ENCODE measurements around the gene RNF31.

Gene RNF31

DNA sequence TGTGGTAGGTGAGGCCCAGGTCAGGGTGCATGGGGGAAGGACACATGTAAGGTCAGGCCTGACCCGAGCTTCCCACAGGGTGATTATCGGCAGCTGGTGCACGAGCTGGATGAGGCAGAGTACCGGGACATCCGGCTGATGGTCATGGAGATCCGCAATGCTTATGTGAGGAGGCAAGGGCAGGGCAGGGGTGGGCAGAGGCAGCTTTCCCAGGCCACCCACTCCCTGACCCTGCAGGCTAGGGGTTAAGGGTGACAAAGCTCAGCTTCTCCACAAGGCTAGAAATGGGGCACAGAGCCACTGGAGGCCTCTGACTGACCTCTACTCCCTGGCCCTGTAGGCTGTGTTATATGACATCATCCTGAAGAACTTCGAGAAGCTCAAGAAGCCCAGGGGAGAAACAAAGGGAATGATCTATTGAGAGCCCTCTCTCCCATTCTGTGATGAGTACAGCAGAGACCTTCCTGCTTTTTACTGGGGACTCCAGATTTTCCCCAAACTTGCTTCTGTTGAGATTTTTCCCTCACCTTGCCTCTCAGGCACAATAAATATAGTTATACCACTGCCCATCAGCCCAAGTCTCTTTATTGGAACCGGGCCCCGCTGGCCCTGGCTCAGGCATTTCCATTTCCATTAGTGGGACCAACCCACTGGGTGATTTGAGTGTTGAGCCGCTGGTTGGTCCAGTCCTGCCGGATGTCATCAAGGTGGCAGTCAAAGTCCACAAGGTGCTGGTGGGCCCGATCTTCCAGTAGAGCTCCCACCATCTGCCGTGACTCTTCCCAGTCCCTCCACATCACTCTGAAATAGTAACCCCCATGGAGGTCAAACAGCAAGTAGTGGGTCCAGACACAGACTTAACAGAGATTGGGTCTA lies 8.7 kb upstream of the RNF31 start:
- H3K4me3 ChIP-seq (ENCODE audit: low read depth, low read length): no peak overlapping the region
- ChIA-PET CTCF (interaction anchor here (0.6 to 1.6 kb wide), 7 partner anchors 22 to 1079 kb away, joined by 3 to 5 read pairs (median 3); partner anchors contain the start of genes DCAF11, IRF9, NRL and RABGGTA), POLR2A (interaction anchor here (0.8 to 1.2 kb wide), 3 partner anchors 24 to 44 kb away, joined by 3 to 5 read pairs (median 3); partner anchors contain the start of genes DCAF11, NRL and PCK2)
- DNase-seq (ENCODE audit: low read depth, low spot score): no peak
- TF ChIP-seq, protein P1, sequence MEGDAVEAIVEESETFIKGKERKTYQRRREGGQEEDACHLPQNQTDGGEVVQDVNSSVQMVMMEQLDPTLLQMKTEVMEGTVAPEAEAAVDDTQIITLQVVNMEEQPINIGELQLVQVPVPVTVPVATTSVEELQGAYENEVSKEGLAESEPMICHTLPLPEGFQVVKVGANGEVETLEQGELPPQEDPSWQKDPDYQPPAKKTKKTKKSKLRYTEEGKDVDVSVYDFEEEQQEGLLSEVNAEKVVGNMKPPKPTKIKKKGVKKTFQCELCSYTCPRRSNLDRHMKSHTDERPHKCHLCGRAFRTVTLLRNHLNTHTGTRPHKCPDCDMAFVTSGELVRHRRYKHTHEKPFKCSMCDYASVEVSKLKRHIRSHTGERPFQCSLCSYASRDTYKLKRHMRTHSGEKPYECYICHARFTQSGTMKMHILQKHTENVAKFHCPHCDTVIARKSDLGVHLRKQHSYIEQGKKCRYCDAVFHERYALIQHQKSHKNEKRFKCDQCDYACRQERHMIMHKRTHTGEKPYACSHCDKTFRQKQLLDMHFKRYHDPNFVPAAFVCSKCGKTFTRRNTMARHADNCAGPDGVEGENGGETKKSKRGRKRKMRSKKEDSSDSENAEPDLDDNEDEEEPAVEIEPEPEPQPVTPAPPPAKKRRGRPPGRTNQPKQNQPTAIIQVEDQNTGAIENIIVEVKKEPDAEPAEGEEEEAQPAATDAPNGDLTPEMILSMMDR (IDR thresholded peaks at IDR 0.05; ENCODE audit: insufficient read depth, low read length, missing control alignments): no peak

DNA sequence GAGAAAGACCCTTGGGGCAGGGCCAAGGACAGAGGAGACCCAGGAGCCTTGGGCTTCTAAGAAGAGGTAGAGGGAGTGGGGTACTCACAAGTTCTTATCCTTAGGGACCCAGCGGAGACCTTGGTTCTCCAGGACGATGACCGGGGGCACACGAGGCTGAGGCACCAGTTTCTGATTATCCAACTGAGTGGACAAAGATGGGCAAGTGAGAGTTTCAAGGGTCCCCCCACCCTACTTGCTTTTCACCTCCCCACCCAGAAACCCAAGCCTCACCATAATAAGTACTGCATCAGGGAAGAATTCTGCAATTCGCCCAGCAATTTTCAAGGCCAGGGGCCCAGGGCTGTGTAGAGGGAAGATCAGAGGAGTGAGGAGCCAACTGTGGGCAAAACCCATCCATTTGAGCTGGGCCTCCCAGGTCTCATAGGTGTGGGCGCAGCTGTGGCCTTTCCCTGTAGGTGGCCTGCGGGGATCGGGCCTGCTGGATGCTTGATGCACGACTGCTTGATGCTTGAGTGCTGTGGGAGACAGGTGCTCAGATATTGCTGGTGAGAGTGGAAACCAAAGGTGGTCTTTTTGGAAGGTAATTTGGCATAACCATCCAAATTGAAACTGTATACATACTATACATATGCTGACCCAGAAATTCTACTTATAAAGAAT lies 7.9 kb upstream of the RNF31 start:
- H3K4me3 ChIP-seq (ENCODE audit: low read depth, low read length): no peak overlapping the region; the same call in 1 of the 2 replicates
- CTCF ChIA-PET: interaction anchor here (0.9 to 1.6 kb wide), 5 partner anchors 21 to 158 kb away, joined by 3 to 5 read pairs (median 4); partner anchors contain the start of gene IRF9
- POLR2A ChIA-PET: interaction anchor here (0.8 kb wide), 1 partner anchor 45 kb away, joined by 3 read pairs; the partner anchor contains the start of gene PCK2
- TF ChIP-seq, protein P1 (IDR thresholded peaks at IDR 0.05; ENCODE audit: insufficient read depth, low read length, missing control alignments): no peak
- DNase-seq (ENCODE audit: low read depth, low spot score): no peak

DNA sequence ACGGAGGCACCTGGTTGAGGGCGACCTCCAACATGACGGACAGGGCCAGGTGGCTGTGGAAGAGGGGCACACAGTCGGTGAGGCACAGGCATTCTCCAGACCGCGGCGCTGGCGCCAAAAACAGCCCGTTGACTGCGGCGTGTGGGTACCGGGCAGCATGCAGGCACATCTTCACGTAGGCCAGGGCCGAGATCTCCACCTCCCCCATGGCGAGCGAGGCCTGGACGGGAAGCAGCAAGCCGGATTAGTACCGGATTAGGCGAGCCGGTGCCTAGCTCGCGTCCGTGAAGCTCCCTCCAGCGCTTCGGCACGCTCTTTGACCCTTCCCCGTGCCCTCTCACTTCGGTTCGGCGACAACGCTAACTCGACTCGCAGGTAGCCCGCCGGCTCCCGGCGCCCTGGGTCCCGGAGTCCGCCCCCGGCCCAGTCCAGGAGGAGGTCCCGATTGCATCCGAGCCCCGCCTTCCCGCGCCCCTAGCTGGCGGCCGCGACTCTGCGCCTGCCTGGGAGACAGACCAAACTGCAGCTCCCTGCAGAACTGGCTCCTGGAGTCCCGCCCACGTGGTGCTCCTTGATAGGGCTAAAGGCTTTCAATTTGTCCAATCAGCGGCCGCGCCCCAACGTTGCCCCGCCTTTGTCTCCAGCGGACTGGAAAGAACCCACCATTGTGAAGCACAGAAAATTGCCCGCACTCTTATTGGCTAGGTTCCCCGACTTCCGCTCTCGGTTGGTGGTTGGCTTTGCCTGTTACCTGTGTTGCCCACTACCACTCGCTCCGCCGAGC lies 6.0 kb upstream of the RNF31 start, which contains the start of gene EMC9:
Gene EMC9, minus strand, starts transcription at position 495 of the 784 bp plus-strand sequence. Its CDS starts 287 bp downstream, at position 208.
- DNase-seq (ENCODE audit: low read depth, low spot score): peak; percentile 94
- H3K4me3 ChIP-seq (ENCODE audit: low read depth, low read length): peak within 1 kb of the TSS; percentile 97
- POLR2A ChIA-PET: interaction anchor here (1.0 to 1.5 kb wide), 7 partner anchors 9 to 158 kb away, joined by 3 to 7 read pairs (median 5); partner anchors contain the start of genes DCAF11, DHRS1, IRF9 and NOP9

DNA sequence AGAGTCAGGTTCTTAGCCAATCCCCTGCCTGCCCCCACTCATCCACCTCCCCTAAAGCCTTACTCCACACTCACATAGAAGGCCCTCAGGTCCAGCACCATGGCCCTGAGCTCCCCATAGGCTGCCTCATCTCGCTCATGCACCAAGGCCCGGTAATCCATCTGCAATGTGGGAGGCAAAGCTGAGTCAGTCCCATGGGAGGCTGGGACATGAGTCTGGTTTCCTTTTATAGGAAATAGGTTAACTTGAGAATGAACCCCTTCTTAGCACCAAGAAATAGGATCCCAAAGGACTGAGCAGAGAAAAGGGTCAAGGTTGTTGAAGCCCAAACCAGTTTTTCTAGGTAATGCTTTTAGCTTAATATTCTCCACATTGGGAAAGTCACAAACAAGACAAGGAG lies 3.8 kb upstream of the RNF31 start:
- ChIA-PET POLR2A (no interaction called here), CTCF (interaction anchor here (0.7 to 4.4 kb wide), 6 partner anchors 17 to 166 kb away, joined by 3 to 22 read pairs (median 4); partner anchors contain the start of genes IRF9 and LTB4R2)
- TF ChIP-seq, protein P1 (IDR thresholded peaks at IDR 0.05; ENCODE audit: insufficient read depth, low read length, missing control alignments): no peak
- DNase-seq (ENCODE audit: low read depth, low spot score): no peak
- no peak overlapping the region for H3K4me3 ChIP-seq (ENCODE audit: low read depth, low read length)

More for the DNA sequence above, 6.0 kb upstream of the RNF31 start, which contains the start of gene EMC9:
- CTCF ChIA-PET: interaction anchor here (0.6 to 2.1 kb wide), 11 partner anchors 14 to 169 kb away, joined by 3 to 15 read pairs (median 4); partner anchors contain the start of genes CIDEB, DCAF11, IRF9 and NRL
- TF ChIP-seq, protein P1 (IDR thresholded peaks at IDR 0.05; ENCODE audit: insufficient read depth, low read length, missing control alignments): peak; percentile 56

DNA sequence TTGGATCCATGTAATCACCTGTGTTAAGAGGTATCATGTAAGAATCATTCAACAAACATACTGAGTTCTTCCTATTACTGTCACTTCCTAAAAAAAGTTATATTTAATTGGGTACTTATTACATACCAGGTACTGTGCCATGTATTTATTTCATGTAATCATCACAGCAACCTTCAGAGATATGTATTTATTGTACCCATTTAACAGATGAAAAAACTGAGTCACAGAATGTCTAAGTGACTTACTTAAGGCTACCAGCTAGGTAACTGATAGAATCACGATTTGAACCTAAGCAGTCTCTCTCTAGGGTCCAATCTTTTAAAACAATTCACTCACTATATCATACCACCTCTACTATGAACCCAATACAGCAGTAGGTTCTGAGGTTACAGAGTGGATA lies 2.8 kb upstream of the RNF31 start:
- ChIA-PET CTCF (interaction anchor here (1.1 to 4.4 kb wide), 3 partner anchors 17 to 73 kb away, joined by 3 to 22 read pairs (median 4); partner anchors contain the start of gene IRF9), POLR2A (no interaction called here)
- H3K4me3 ChIP-seq (ENCODE audit: low read depth, low read length): no peak overlapping the region
- no peak for DNase-seq (ENCODE audit: low read depth, low spot score)
- TF ChIP-seq, protein P1 (IDR thresholded peaks at IDR 0.05; ENCODE audit: insufficient read depth, low read length, missing control alignments): no peak
